PFSK-1 (cell line): ENCODE data around the gene DPF3.

Source experiments
- FOXP2 ChIP-seq: optimal IDR thresholded peaks from 2 replicates; pipeline ENCODE3; 2011; ENCODE audit warnings: borderline replicate concordance, control low read depth, inconsistent platforms; ENCODE audit not compliant: insufficient read depth; ENCODE audit errors: extremely low read length, extremely low read depth
- POLR2AphosphoS5 ChIP-seq: IDR thresholded peaks from 2 replicates; pipeline ENCODE4 v1.6.1; 2012; ENCODE audit warnings: low read depth, mild to moderate bottlenecking, control low read depth, low read length, moderate library complexity
- SIN3A ChIP-seq: IDR thresholded peaks from 2 replicates; pipeline ENCODE4 v1.6.1; 2012; ENCODE audit warnings: mild to moderate bottlenecking, low read length, moderate library complexity, borderline replicate concordance; ENCODE audit not compliant: insufficient read depth
- TAF1 ChIP-seq: IDR thresholded peaks from 2 replicates; pipeline ENCODE4 v1.6.1; 2012; ENCODE audit warnings: low read length, control low read depth, borderline replicate concordance; ENCODE audit not compliant: insufficient read depth
- TF ChIP-seq, protein P1 (sequence below), 2 experiments: IDR thresholded peaks; 2 replicates each; pipeline versions ENCODE4 v1.6.1 to v1.8.0; 2011 to 2012; ENCODE audit warnings: low read depth in 2 of 2, low read length in 2 of 2, control low read depth in 1 of 2, inconsistent platforms in 1 of 2, mild to moderate bottlenecking in 1 of 2, moderate library complexity in 1 of 2; ENCODE audit not compliant: insufficient read depth in 1 of 2

DPF3 gene

GRCh38 chr14:72781561-72782508 is 112.1 kb downstream of the DPF3 start:
- no peak for TF ChIP-seq FOXP2
- TF ChIP-seq TAF1 = no peak
- TF ChIP-seq SIN3A = no peak
- TF ChIP-seq POLR2AphosphoS5 = no peak
- TF ChIP-seq, protein P1, sequence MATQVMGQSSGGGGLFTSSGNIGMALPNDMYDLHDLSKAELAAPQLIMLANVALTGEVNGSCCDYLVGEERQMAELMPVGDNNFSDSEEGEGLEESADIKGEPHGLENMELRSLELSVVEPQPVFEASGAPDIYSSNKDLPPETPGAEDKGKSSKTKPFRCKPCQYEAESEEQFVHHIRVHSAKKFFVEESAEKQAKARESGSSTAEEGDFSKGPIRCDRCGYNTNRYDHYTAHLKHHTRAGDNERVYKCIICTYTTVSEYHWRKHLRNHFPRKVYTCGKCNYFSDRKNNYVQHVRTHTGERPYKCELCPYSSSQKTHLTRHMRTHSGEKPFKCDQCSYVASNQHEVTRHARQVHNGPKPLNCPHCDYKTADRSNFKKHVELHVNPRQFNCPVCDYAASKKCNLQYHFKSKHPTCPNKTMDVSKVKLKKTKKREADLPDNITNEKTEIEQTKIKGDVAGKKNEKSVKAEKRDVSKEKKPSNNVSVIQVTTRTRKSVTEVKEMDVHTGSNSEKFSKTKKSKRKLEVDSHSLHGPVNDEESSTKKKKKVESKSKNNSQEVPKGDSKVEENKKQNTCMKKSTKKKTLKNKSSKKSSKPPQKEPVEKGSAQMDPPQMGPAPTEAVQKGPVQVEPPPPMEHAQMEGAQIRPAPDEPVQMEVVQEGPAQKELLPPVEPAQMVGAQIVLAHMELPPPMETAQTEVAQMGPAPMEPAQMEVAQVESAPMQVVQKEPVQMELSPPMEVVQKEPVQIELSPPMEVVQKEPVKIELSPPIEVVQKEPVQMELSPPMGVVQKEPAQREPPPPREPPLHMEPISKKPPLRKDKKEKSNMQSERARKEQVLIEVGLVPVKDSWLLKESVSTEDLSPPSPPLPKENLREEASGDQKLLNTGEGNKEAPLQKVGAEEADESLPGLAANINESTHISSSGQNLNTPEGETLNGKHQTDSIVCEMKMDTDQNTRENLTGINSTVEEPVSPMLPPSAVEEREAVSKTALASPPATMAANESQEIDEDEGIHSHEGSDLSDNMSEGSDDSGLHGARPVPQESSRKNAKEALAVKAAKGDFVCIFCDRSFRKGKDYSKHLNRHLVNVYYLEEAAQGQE (IDR thresholded peaks at IDR 0.05; ENCODE audit: insufficient read depth in 1 of 2, low read depth in 2 of 2, low read length in 2 of 2) = no peak

DNA sequence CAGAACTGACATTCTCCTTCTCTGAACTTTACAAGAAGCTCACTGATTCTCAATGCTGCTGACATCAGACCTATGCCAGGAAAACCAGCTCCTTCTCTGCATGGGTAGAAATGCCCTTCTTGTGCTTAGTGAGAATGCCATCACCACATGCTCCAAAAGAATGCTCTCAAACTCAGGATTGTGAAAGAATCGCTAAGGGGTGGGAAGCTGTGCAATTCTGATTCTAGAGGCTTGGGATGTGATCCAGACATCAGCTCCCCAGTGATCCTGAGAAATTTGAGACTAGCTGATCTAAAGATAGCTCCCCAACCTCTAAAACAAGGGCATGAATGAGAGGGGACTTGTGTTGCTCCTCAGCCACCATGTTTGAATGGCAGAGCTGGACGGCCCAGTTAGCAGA is 113.2 kb downstream of the DPF3 start:
- TF ChIP-seq SIN3A (no peak), TAF1 (no peak), FOXP2 (no peak)

DNA sequence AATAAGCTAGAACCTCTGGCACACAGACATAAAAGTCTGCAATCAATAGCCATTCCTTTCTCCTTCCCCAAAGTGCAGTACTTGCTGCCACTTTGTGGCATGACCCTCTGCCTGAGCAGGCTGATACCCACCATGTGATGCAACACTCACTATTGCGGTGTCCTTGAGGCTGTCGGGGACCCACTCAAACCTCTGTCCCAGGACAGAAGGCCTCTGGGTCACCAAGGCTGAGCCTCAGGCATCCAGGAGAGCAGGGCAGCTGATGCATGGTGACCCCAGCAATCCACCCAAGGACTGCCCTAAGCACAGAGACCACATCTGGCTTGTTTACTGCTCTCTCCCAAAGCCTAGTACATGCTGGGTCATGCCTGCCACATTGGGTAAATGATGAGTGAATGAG is 114.2 kb downstream of the DPF3 start:
- TF ChIP-seq TAF1 (no peak), FOXP2 (no peak), SIN3A (no peak)
- TF ChIP-seq, protein P1 (IDR thresholded peaks at IDR 0.05; ENCODE audit: insufficient read depth in 1 of 2, low read depth in 2 of 2, low read length in 2 of 2) = no peak

DNA sequence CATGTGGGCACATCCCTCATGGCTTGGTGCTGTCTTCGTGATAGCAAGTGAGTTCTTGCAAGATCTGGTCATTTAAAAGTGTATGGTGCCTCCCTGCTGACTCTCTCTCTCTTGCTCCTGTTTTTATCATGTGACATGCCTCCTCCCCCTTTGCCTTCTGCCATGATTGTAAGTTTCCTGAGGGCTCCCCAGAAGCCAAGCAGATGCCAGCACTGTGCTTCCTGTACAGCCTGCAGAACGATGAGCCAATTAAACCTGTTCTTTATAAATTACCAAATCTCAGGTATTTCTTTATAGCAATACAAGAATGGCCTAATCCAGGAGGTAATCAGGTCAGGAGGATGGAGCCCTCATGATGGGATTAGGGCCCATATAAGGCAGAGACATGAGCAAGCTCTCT is 116.3 kb downstream of the DPF3 start:
- no peak for TF ChIP-seq SIN3A
- no peak for TF ChIP-seq TAF1
- TF ChIP-seq POLR2AphosphoS5 = no peak
- TF ChIP-seq, protein P1 (IDR thresholded peaks at IDR 0.05; ENCODE audit: insufficient read depth in 1 of 2, low read depth in 2 of 2, low read length in 2 of 2) = no peak
- TF ChIP-seq FOXP2 = no peak

GRCh38 chr14:72776701-72777261 is 117.1 kb downstream of the DPF3 start:
- TF ChIP-seq SIN3A = no peak
- no peak for TF ChIP-seq TAF1
- TF ChIP-seq, protein P1 (IDR thresholded peaks at IDR 0.05; ENCODE audit: insufficient read depth in 1 of 2, low read depth in 2 of 2, low read length in 2 of 2) = no peak
- no peak for TF ChIP-seq FOXP2
- no peak for TF ChIP-seq POLR2AphosphoS5
